Subcutaneous abdominal adipose tissue (tissue), 5 donors: ENCODE measurements around the gene ADCY7.
A peak's percentile ranks its signal among the peaks of the same experiment; 100 is the strongest.

Source experiments
- H3K27ac ChIP-seq: one replicate; pipeline ENCODE4 v1.7.0; 2013; ENCODE audit warnings: low read depth, mild to moderate bottlenecking, inconsistent platforms, low read length, moderate library complexity
- H3K27me3 ChIP-seq, 5 donors: one replicate each; pipeline ENCODE4 v1.7.0; 2013; ENCODE audit warnings: low read length in 5 of 5, inconsistent platforms in 1 of 5; ENCODE audit not compliant: control insufficient read depth in 5 of 5, insufficient read depth in 4 of 5
- H3K36me3 ChIP-seq, 5 donors: one replicate each; pipeline ENCODE4 v1.7.0; 2013; ENCODE audit warnings: low read length in 5 of 5; ENCODE audit not compliant: control insufficient read depth in 5 of 5, insufficient read depth in 5 of 5
- H3K4me1 ChIP-seq, 5 donors: one replicate each; pipeline ENCODE4 v1.7.0; 2013; ENCODE audit warnings: low read length in 5 of 5, mild to moderate bottlenecking in 3 of 5, moderate library complexity in 1 of 5; ENCODE audit not compliant: control insufficient read depth in 5 of 5, insufficient read depth in 5 of 5
- H3K4me3 ChIP-seq, 5 donors: one replicate each; pipeline ENCODE4 v1.7.0; 2013; ENCODE audit warnings: low read length in 5 of 5, low read depth in 1 of 5
- H3K9ac ChIP-seq, 5 donors: one replicate each; pipeline ENCODE4 v1.7.0; 2013; ENCODE audit warnings: low read length in 5 of 5, mild to moderate bottlenecking in 4 of 5, moderate library complexity in 3 of 5
- H3K9me3 ChIP-seq, 5 donors: one replicate each; pipeline ENCODE4 v1.7.0; 2013; ENCODE audit warnings: low read length in 5 of 5; ENCODE audit not compliant: control insufficient read depth in 5 of 5
- donor health status: healthy.
- donor health status: healthy.
- donor health status: healthy.
- donor health status: healthy.
- donor health status: healthy.

Gene ADCY7

GRCh38 chr16:50354082-50354481 is 87.7 kb downstream of the ADCY7 start:
- Histone ChIP-seq H3K4me1 (peaks cover 0 to 28% (median 6%) of the 10 kb centered on the region in 5 donors), H3K27me3 (no peaks in the 10 kb centered on the region), H3K36me3 (peaks cover 17 to 43% (median 30%) of the 10 kb centered on the region in 5 donors), H3K27ac (peak overlapping the region; percentile 47), H3K9ac (peak overlapping the region in 1 of 5 donors; percentile 57), H3K9me3 (no peaks in the 10 kb centered on the region), H3K4me3 (no peak overlapping the region)

- H3K27me3 ChIP-seq, result no peaks in the 10 kb centered on the region
- H3K4me3 ChIP-seq, result no peak overlapping the region
- no peaks in the 10 kb centered on the region for H3K9me3 ChIP-seq
- peak overlapping the region in 1 of 5 donors; percentile 57 for H3K9ac ChIP-seq
- H3K36me3 ChIP-seq, result peaks cover 17 to 40% (median 27%) of the 10 kb centered on the region in 5 donors
- H3K27ac ChIP-seq, result peak overlapping the region; percentile 47
- peaks cover 0 to 28% (median 6%) of the 10 kb centered on the region in 5 donors for H3K4me1 ChIP-seq
These were observed 88.5 kb downstream of the ADCY7 start for GRCh38 chr16:50354629-50355456.

GRCh38 chr16:50359626-50360025 is 93.3 kb downstream of the ADCY7 start:
- no peak overlapping the region for H3K27ac ChIP-seq

GRCh38 chr16:50360033-50360778 is 93.9 kb downstream of the ADCY7 start:
- peak overlapping the region in 2 of 5 donors; percentile 0 to 17 for H3K9ac ChIP-seq
- H3K36me3 ChIP-seq, result peaks cover 22 to 49% (median 27%) of the 10 kb centered on the region in 5 donors
- H3K27me3 ChIP-seq, result no peaks in the 10 kb centered on the region
- H3K4me1 ChIP-seq, result peaks cover 0 to 20% (median 8%) of the 10 kb centered on the region in 5 donors
- H3K9me3 ChIP-seq, result no peaks in the 10 kb centered on the region
- H3K4me3 ChIP-seq, result no peak overlapping the region
- no peak overlapping the region for H3K27ac ChIP-seq

More at GRCh38 chr16:50359626-50360025, 93.3 kb downstream of the ADCY7 start:
- H3K27me3 ChIP-seq, result no peaks in the 10 kb centered on the region
- H3K36me3 ChIP-seq, result peaks cover 21 to 43% (median 27%) of the 10 kb centered on the region in 5 donors
- H3K4me1 ChIP-seq, result peaks cover 0 to 22% (median 7%) of the 10 kb centered on the region in 5 donors
- no peaks in the 10 kb centered on the region for H3K9me3 ChIP-seq
- no peak overlapping the region for H3K4me3 ChIP-seq
- H3K9ac ChIP-seq, result peak overlapping the region in 2 of 5 donors; percentile 0 to 16

GRCh38 chr16:50360779-50361178 is 94.4 kb downstream of the ADCY7 start:
- Histone ChIP-seq H3K9me3 (no peaks in the 10 kb centered on the region), H3K4me1 (peaks cover 0 to 20% (median 8%) of the 10 kb centered on the region in 5 donors), H3K4me3 (no peak overlapping the region), H3K9ac (peak overlapping the region in 2 of 5 donors; percentile 17 to 32), H3K27me3 (no peaks in the 10 kb centered on the region), H3K27ac (no peak overlapping the region), H3K36me3 (peaks cover 22 to 50% (median 27%) of the 10 kb centered on the region in 5 donors)

GRCh38 chr16:50363656-50364055 is 97.3 kb downstream of the ADCY7 start:
- Histone ChIP-seq H3K36me3 (peaks cover 22 to 51% (median 29%) of the 10 kb centered on the region in 5 donors), H3K9me3 (no peaks in the 10 kb centered on the region), H3K9ac (no peak overlapping the region), H3K27me3 (no peaks in the 10 kb centered on the region), H3K4me1 (peaks cover 3 to 27% (median 23%) of the 10 kb centered on the region in 5 donors), H3K4me3 (no peak overlapping the region), H3K27ac (no peak overlapping the region)

GRCh38 chr16:50365791-50366575 is 99.6 kb downstream of the ADCY7 start:
- Histone ChIP-seq H3K27me3 (no peaks in the 10 kb centered on the region), H3K4me3 (no peak overlapping the region), H3K9me3 (no peaks in the 10 kb centered on the region), H3K36me3 (peaks cover 17 to 39% (median 24%) of the 10 kb centered on the region in 5 donors), H3K27ac (no peak overlapping the region), H3K4me1 (peaks cover 3 to 29% (median 28%) of the 10 kb centered on the region in 5 donors), H3K9ac (peak overlapping the region in 4 of 5 donors; percentile 5 to 92 (median 56))
